Loucy (cell line): ENCODE measurements around the gene WNK2.

ENCODE experiments used
- H2AFZ ChIP-seq: fragments of 200-600 bp; sonication (generic); 2 replicates; pipeline ENCODE4 v1.6.0; 2016; ENCODE audit warnings: antibody characterized with exemption, mild to moderate bottlenecking, low read length, moderate library complexity
- H3F3A ChIP-seq: fragments of 200-600 bp; 2 replicates; pipeline ENCODE4 v1.6.0; 2016; ENCODE audit warnings: antibody characterized with exemption, low read depth, mild to moderate bottlenecking
- H3K27me3 ChIP-seq: fragments of 200-600 bp; sonication (generic); 2 replicates; pipeline ENCODE4 v1.6.1; 2014; ENCODE audit warnings: low read length, mild to moderate bottlenecking; ENCODE audit not compliant: insufficient read depth, poor library complexity, severe bottlenecking
- H3K36me3 ChIP-seq: fragments of 200-600 bp; sonication (generic); 2 replicates; pipeline ENCODE4 v1.6.1; 2016; ENCODE audit warnings: low read length; ENCODE audit not compliant: insufficient read depth
- H3K4me1 ChIP-seq: fragments of 200-600 bp; sonication (generic); 2 replicates; pipeline ENCODE4 v1.5.1; 2014; ENCODE audit warnings: low read length, mild to moderate bottlenecking; ENCODE audit not compliant: insufficient read depth, poor library complexity, severe bottlenecking
- H3K4me2 ChIP-seq: fragments of 200-600 bp; sonication (generic); 2 replicates; pipeline ENCODE4 v1.6.0; 2014; ENCODE audit warnings: antibody characterized with exemption, low read length, low read depth, mild to moderate bottlenecking; ENCODE audit not compliant: poor library complexity, severe bottlenecking
- H3K4me3 ChIP-seq: fragments of 200-600 bp; sonication (generic); 2 replicates; pipeline ENCODE4 v1.5.1; 2014; ENCODE audit warnings: low read length, mild to moderate bottlenecking, mixed read lengths; ENCODE audit not compliant: poor library complexity, severe bottlenecking
- H3K79me2 ChIP-seq: fragments of 200-600 bp; sonication (generic); 2 replicates; pipeline ENCODE4 v1.6.1; 2014; ENCODE audit warnings: low read length; ENCODE audit not compliant: insufficient read depth
- H3K9ac ChIP-seq: fragments of 200-600 bp; sonication (generic); 2 replicates; pipeline ENCODE4 v1.6.0; 2014; ENCODE audit warnings: mild to moderate bottlenecking, low read depth, low read length, moderate library complexity; ENCODE audit not compliant: poor library complexity, severe bottlenecking
- H3K9me2 ChIP-seq: fragments of 200-600 bp; sonication (generic); replicated peaks from 2 replicates; pipeline ENCODE4 v1.6.1; 2016; ENCODE audit warnings: low read depth, low read length, mixed read lengths
- H3K9me3 ChIP-seq: fragments of 200-600 bp; sonication (generic); 2 replicates; pipeline ENCODE4 v1.6.1; 2014; ENCODE audit warnings: mild to moderate bottlenecking, antibody characterized with exemption, low read length, low read depth; ENCODE audit not compliant: insufficient read depth
- H4K20me1 ChIP-seq: fragments of 200-600 bp; sonication (generic); 2 replicates; pipeline ENCODE4 v1.6.0; 2014; ENCODE audit warnings: antibody characterized with exemption, low read length, mild to moderate bottlenecking; ENCODE audit not compliant: insufficient read depth, poor library complexity, severe bottlenecking
- EZH2phosphoT487 ChIP-seq: fragments of 200-600 bp; IDR thresholded peaks from 2 replicates; pipeline ENCODE4 v1.6.1; 2018; ENCODE audit warnings: antibody characterized with exemption, mild to moderate bottlenecking, moderate library complexity, borderline replicate concordance
- TF ChIP-seq, protein P1 (sequence below): fragments of 200-600 bp; sonication (generic); conservative IDR thresholded peaks from 2 replicates; pipeline ENCODE4 v1.5.1; 2014; ENCODE audit warnings: mild to moderate bottlenecking, antibody characterized with exemption, low read length

Gene WNK2

DNA sequence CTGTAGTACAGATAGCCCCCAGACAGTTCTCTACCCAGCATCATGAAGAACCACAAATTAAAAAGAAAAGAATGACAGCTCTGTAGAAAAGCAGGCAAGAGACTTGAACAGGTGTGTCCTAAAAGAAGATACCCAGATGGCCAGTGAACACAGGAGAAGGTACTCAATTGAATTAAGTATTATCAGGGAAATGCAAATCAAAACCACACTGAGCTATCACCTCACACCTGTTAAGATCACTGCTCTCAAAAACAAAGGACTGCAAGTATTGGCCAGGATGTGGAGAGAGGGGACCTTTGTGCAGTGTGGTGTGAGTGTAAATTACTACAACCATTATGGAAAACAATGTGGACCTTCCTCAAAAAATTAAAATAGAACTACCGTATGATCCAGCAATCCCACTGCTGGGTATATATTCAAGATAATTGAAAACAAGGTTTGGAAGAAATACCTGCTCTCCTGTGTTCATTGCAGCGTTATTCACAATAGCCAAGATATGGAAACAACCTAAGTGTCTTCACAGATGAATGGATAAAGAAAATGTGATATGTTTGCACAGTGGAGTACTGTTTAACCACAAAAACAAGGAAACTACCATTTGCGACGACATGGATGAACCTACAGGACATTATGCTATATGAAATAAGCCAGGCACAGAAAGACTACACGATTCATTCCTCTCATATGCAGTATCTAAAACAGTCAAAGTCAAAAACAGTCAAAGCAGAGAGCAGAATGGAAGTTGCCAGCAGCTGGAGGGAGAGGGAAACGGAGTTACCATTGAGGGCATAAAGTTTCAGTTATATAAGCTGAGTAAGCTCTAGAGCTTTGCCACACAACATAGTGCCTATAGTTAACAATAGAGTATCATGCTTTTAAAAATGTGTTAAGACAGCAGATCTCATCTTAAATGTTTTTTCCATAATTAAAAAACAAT is 102.6 kb downstream of the WNK2 start:
- H4K20me1 ChIP-seq = no peaks in the 10 kb centered on the region
- no peak overlapping the region for H3K4me3 ChIP-seq
- no peaks in the 10 kb centered on the region for H3K79me2 ChIP-seq
- no peaks in the 10 kb centered on the region for H3K4me1 ChIP-seq
- TF ChIP-seq EZH2phosphoT487 = no peak
- TF ChIP-seq, protein P1, sequence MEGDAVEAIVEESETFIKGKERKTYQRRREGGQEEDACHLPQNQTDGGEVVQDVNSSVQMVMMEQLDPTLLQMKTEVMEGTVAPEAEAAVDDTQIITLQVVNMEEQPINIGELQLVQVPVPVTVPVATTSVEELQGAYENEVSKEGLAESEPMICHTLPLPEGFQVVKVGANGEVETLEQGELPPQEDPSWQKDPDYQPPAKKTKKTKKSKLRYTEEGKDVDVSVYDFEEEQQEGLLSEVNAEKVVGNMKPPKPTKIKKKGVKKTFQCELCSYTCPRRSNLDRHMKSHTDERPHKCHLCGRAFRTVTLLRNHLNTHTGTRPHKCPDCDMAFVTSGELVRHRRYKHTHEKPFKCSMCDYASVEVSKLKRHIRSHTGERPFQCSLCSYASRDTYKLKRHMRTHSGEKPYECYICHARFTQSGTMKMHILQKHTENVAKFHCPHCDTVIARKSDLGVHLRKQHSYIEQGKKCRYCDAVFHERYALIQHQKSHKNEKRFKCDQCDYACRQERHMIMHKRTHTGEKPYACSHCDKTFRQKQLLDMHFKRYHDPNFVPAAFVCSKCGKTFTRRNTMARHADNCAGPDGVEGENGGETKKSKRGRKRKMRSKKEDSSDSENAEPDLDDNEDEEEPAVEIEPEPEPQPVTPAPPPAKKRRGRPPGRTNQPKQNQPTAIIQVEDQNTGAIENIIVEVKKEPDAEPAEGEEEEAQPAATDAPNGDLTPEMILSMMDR = no peak
- no peaks in the 10 kb centered on the region for H3K9me3 ChIP-seq
- no peak overlapping the region for H2AFZ ChIP-seq
- H3K4me2 ChIP-seq = no peak overlapping the region
- H3K27me3 ChIP-seq = no peaks in the 10 kb centered on the region
- no peak overlapping the region for H3K9ac ChIP-seq
- H3F3A ChIP-seq = no peaks in the 10 kb centered on the region
- H3K36me3 ChIP-seq = no peaks in the 10 kb centered on the region
- no peaks in the 10 kb centered on the region for H3K9me2 ChIP-seq

DNA sequence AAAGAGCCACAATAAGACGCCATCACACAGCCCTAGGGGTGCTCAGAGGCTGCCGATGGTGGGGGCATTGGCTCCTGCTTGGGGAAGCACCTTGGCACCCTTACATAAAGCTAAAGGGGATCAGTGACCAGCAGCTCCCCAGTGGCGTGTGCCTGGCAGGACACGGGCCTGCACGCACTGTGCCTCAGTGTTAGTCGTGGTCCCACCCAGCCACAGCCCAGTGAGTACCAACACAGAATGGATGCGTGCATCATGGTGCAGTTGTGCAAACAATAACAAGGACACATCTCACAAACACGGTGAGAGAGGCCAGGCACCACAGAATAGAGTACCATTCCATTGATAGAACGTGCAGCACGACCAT is 103.2 kb downstream of the WNK2 start:
- H3K36me3 ChIP-seq = no peaks in the 10 kb centered on the region
- no peaks in the 10 kb centered on the region for H3K9me3 ChIP-seq
- no peaks in the 10 kb centered on the region for H3K9me2 ChIP-seq
- no peak overlapping the region for H3K4me2 ChIP-seq
- H3K4me3 ChIP-seq = no peak overlapping the region
- H3K9ac ChIP-seq = no peak overlapping the region
- TF ChIP-seq, protein P1 = no peak
- no peak for TF ChIP-seq EZH2phosphoT487
- H3F3A ChIP-seq = no peaks in the 10 kb centered on the region
- H3K4me1 ChIP-seq = no peaks in the 10 kb centered on the region
- no peaks in the 10 kb centered on the region for H3K27me3 ChIP-seq
- H3K79me2 ChIP-seq = no peaks in the 10 kb centered on the region
- no peak overlapping the region for H2AFZ ChIP-seq
- no peaks in the 10 kb centered on the region for H4K20me1 ChIP-seq

DNA sequence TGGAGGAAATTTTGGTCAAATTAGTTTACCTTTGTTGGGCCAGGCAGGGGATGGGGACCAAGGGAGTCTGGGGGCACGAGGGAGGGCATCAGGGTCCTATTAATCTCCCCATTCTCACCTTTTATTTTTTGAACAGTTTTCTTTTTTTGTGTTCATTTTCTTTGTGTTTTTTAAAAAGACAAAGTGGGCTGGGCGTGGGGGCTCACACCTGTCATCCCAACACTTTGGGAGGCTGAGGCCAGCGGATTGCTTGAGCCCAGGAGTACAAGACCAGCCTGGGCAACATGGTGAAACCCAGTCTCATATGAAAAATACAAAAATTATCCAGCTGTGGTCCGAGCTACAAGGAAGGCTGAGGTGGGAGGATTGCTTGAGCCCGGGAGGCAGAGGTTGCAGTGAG is 103.7 kb downstream of the WNK2 start:
- no peak overlapping the region for H3K4me3 ChIP-seq
- H2AFZ ChIP-seq = no peak overlapping the region
- no peaks in the 10 kb centered on the region for H3K9me2 ChIP-seq
- no peaks in the 10 kb centered on the region for H4K20me1 ChIP-seq
- no peaks in the 10 kb centered on the region for H3K9me3 ChIP-seq
- H3K9ac ChIP-seq = no peak overlapping the region
- H3F3A ChIP-seq = no peaks in the 10 kb centered on the region
- H3K36me3 ChIP-seq = no peaks in the 10 kb centered on the region
- H3K4me1 ChIP-seq = no peaks in the 10 kb centered on the region
- TF ChIP-seq, protein P1 = no peak
- no peak for TF ChIP-seq EZH2phosphoT487
- no peaks in the 10 kb centered on the region for H3K79me2 ChIP-seq
- H3K4me2 ChIP-seq = no peak overlapping the region
- H3K27me3 ChIP-seq = no peaks in the 10 kb centered on the region
